Stimulated activated CD4-positive, alpha-beta T cell treated with anti-CD3 and anti-CD28 coated beads, Interleukin-1b, Interleukin-23, amount 100 ng/mL, for 4 hours (primary cell): Measurements from ENCODE around the gene MPST.
"Not testable (repeated sequence)": the region's sequence is repeated elsewhere in the genome, so short reads cannot be mapped to it uniquely, and the experiment has no call there.

Experiments used
- DNase-seq, 2 donors: peaks; one replicate each; pipeline ENCODE4 v3.0.0-alpha.2; 2020; ENCODE audit warnings: low read depth in 2 of 2

MPST gene

GRCh38 chr22:37060801-37061610, 41.5 kb downstream of the MPST start:
- peak in 1 of 2 donors; percentile 33 for DNase-seq

GRCh38 chr22:37061611-37062375, 42.3 kb downstream of the MPST start:
- DNase-seq, result no peak

- DNase-seq, result no peak
Measured at GRCh38 chr22:37062376-37062675, 42.8 kb downstream of the MPST start.

GRCh38 chr22:37062702-37063381, 43.3 kb downstream of the MPST start:
- DNase-seq, result no peak

- DNase-seq, result no peak
Measured at GRCh38 chr22:37063431-37064420, 44.2 kb downstream of the MPST start.

- DNase-seq, result no peak
Measured at GRCh38 chr22:37064553-37064952, 45.0 kb downstream of the MPST start.

GRCh38 chr22:37065180-37065579, 45.6 kb downstream of the MPST start:
- DNase-seq, result no peak

GRCh38 chr22:37065961-37066360, 46.4 kb downstream of the MPST start:
- no peak for DNase-seq

- no peak for DNase-seq
Measured at GRCh38 chr22:37067428-37067827, 47.9 kb downstream of the MPST start.

GRCh38 chr22:37068859-37069258, 49.3 kb downstream of the MPST start:
- no peak for DNase-seq

- no peak for DNase-seq
Measured at GRCh38 chr22:37069319-37069718, 49.8 kb downstream of the MPST start.

- no peak for DNase-seq
Measured at GRCh38 chr22:37069719-37070118, 50.2 kb downstream of the MPST start.

GRCh38 chr22:37070334-37070733, 50.8 kb downstream of the MPST start:
- no peak for DNase-seq

GRCh38 chr22:37070744-37071143, 51.2 kb downstream of the MPST start:
- no peak for DNase-seq

GRCh38 chr22:37071850-37072592, 52.5 kb downstream of the MPST start:
- not testable (repeated sequence) for DNase-seq

GRCh38 chr22:37072673-37073072, 53.1 kb downstream of the MPST start:
- DNase-seq, result no peak

GRCh38 chr22:37074537-37074936, 55.0 kb downstream of the MPST start:
- DNase-seq, result no peak

- no peak for DNase-seq
Measured at GRCh38 chr22:37075046-37075445, 55.5 kb downstream of the MPST start.

- DNase-seq, result no peak
Measured at GRCh38 chr22:37075822-37076433, 56.4 kb downstream of the MPST start.

GRCh38 chr22:37077802-37078448, 58.4 kb downstream of the MPST start:
- DNase-seq, result peak; percentile 89 to 93
